GM20000 (cell line): ENCODE results near the gene BDP1.

Experiments used
- DNase-seq: peaks from one replicate; pipeline ENCODE4 v3.0.0; 2012; ENCODE audit warnings: low spot score
- CTCF ChIP-seq: IDR thresholded peaks from 2 replicates; pipeline ENCODE4 v1.5.1; 2012; ENCODE audit warnings: mild to moderate bottlenecking, control low read depth; ENCODE audit errors: extremely low read depth, missing control alignments

The BDP1 gene

GRCh38 chr5:71452876-71453275, 2.6 kb upstream of the BDP1 start:
- TF ChIP-seq CTCF: no peak
- no peak for DNase-seq

GRCh38 chr5:71454913-71455312, 538 bp upstream of the BDP1 start:
- TF ChIP-seq CTCF: no peak

GRCh38 chr5:71456362-71456743, 902 bp downstream of the BDP1 start:
- TF ChIP-seq CTCF: no peak
- no peak for DNase-seq

More at GRCh38 chr5:71454913-71455312, 538 bp upstream of the BDP1 start:
- no peak for DNase-seq

- DNase-seq: no peak
- no peak for TF ChIP-seq CTCF
These were observed 1.7 kb downstream of the BDP1 start for GRCh38 chr5:71457106-71457505.

GRCh38 chr5:71460693-71461092, 5.2 kb downstream of the BDP1 start:
- DNase-seq: no peak
- no peak for TF ChIP-seq CTCF

- no peak for TF ChIP-seq CTCF
- no peak for DNase-seq
These were observed 5.9 kb downstream of the BDP1 start for GRCh38 chr5:71461360-71461759.

GRCh38 chr5:71471193-71471592, 15.7 kb downstream of the BDP1 start:
- no peak for TF ChIP-seq CTCF
- DNase-seq: no peak
